Stimulated activated CD8-positive, alpha-beta memory T cell treated with anti-CD3 and anti-CD28 coated beads, Interleukin-12 subunit alpha, Interleukin-12 subunit beta, amount 100 ng/mL, for 24 hours (primary cell): ENCODE data around the gene CWF19L2.

ENCODE experiments used
- DNase-seq: peaks from one replicate; pipeline ENCODE4 v3.0.0-alpha.2; 2020; ENCODE audit errors: extremely low read depth

CWF19L2 gene

GRCh38 chr11:107301878-107302277 lies 155.7 kb downstream of the CWF19L2 start:
- DNase-seq: no peak

DNA sequence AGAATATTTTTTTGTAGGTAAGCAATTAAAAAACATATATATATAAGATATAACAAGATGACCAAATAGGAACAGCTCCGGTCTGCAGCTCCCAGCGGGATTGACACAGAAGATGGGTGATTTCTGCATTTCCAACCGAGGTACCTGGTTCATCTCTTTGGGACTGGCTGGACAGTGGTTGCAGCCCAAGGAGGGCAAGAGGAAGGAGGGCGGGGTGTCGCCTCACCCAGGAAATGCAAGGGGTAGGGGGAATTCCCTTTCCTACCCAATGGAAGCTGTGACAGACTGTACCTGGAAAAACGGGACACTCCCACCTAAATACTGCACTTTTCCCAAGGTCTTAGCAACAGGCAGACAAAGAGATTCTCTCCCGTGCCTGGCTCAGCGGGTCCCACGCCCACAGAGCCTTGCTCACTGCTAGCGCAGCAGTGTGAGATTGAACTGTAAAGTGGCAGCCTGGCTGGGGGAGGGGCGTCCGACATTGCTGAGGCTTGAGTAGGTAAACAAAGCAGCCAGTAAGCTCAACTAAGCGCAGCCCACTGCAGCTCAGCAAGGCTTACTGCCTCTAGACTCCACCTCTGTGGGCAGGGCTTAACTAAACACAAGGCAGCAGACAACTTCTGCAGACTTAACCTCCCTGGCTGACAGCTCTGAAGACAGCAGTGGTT lies 163.8 kb downstream of the CWF19L2 start:
- no peak for DNase-seq

DNA sequence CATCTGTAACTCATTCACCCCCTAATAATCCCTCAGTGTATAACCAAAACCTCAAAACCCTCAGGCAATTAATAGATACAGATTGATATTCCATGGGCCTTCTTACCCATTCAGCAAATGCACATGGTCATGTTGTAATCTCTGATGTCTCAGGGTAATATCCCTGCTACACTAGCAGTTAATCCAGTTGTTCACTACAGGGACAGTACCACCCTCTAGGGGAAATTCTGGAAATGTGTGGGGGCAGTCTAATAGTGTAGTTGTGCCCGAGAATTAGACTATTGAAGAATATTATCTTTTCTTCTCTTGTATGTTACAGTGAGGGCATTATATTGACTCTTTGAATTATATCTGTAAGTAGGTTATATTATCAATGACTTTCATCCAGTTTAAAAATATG lies 175.4 kb downstream of the CWF19L2 start:
- no peak for DNase-seq
